ENCODE data around the gene PFN4. TPM values are rescaled to one million over a fixed set of nuclear protein-coding genes. Genes with fewer than 3 reads are reported as not detected.
A peak's percentile ranks its signal among the peaks of the same experiment; 100 is the strongest.

The PFN4 gene
- total and polyA plus RNA-seq, 9 of the 15 experiments (the other 6 are each of a cell fraction or from before 2014, with no cell fraction given): 0.07 to 0.54 (median 0.31) TPM; not detected in 2

DNA sequence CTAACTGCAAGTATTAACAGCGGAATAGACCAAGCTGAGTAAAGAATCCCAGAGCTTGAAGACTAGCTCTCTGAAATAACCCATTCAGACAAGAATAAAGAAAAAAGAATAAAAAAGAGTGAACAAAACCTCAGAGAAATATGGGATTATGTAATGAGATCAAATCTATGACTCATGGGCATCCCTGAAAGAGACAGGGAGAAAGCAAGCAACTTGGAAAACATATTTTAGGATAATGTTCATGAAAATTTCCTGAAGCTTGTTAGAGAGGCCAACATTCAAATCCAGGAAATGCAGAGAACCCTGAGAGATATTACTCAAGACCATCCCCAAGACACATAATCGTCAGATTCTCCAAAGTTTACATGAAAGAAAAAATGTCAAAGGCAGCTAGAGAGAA lies 17.3 kb downstream of the PFN4 start:
- Histone ChIP-seq H4K20me1 (replicated peaks; ENCODE audit: control insufficient read depth, insufficient read depth, low read length) (no peaks in the 10 kb centered on the region), H3K4me1 (replicated peaks in 1 of 2; ENCODE audit: control insufficient read depth in 2 of 2, insufficient read depth in 2 of 2, low read length in 2 of 2) (peaks cover 4 to 5% of the 10 kb centered on the region in 2 experiments; a peak in 3 of 5 replicates), H3K4me2 (ENCODE audit: insufficient read depth, low read length) (no peak overlapping the region), H3K9me3 (replicated peaks; ENCODE audit: control insufficient read depth, insufficient read depth, low read depth, low read length) (no peaks in the 10 kb centered on the region), H3K4me3 (no peak overlapping the region), H2AFZ (ENCODE audit: low read depth, low read length) (no peak overlapping the region), H3K79me2 (ENCODE audit: control insufficient read depth, insufficient read depth, low read length) (no peaks in the 10 kb centered on the region), H3K9me1 (ENCODE audit: control insufficient read depth, insufficient read depth, low read length) (no peaks in the 10 kb centered on the region), H3K27me3 (ENCODE audit: control insufficient read depth in 2 of 2, insufficient read depth in 2 of 2, low read length in 2 of 2) (peaks cover 0 to 6% of the 10 kb centered on the region in 2 experiments; a peak in 1 of 5 replicates), H3K36me3 (ENCODE audit: control insufficient read depth, insufficient read depth, low read length) (no peaks in the 10 kb centered on the region), H3K27ac (ENCODE audit: extremely low read depth, low read depth, low read length) (no peak overlapping the region), H3K9ac (ENCODE audit: insufficient read depth in 1 of 2, low read depth in 2 of 2, low read length in 2 of 2) (no peak overlapping the region)
- no peak for DNase-seq (ENCODE audit: extremely low read depth in 1 of 4, low spot score in 3 of 4)
- TF ChIP-seq, protein P1, sequence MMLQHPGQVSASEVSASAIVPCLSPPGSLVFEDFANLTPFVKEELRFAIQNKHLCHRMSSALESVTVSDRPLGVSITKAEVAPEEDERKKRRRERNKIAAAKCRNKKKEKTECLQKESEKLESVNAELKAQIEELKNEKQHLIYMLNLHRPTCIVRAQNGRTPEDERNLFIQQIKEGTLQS (IDR thresholded peaks at IDR 0.05): 0 out of 2 replicates have a peak, but pooled peaks have one; percentile 23
- TF ChIP-seq, protein P1 (CRISPR knock-in tag; conservative IDR thresholded peaks at IDR 0.05): no peak
- TF ChIP-seq EP400 (IDR thresholded peaks at IDR 0.05): no peak
- no peak for ATAC-seq
- no peak for FAIRE-seq
- CTCF ChIA-PET (ENCODE audit: low intra/inter-chr PET ratio): no interaction called here
- POLR2A ChIA-PET: interaction anchor here (0.6 kb wide), 1 partner anchor 931 kb away, joined by 3 read pairs; no protein-coding TSS in a partner anchor
- in situ Hi-C loops (cut with MboI) (no loop called here), intact Hi-C loops (cut with micrococcal nuclease) (no loop called here)
- WGBS (ENCODE audit: insufficient coverage, low coverage, missing lambda C conversion rate): 28% methylated on average over 2 of the region's 2 CpGs
- BruUV-seq (replicated peaks): no TSS peak

DNA sequence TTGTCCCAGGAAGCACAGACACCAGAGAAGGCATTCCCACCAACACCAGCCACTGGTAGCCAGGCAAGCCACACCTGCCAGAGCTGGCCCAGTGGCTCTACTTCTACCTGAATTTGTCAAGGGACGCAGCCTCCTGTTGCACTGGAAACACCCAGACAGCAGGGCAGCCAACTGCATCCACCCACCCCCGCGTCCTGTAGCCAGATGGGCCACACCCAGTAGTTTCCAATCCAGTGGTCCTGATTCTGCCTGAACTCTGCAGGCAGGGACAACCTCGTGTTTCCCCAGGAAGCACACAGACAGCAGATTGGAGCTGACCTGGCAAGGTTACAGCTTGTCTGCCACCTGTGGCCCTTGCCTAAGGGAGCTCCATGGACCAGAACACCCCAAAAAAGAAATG lies 18.2 kb downstream of the PFN4 start:
- Histone ChIP-seq H3K4me3 (no peak overlapping the region), H3K4me2 (ENCODE audit: insufficient read depth, low read length) (no peak overlapping the region), H3K36me3 (ENCODE audit: control insufficient read depth, insufficient read depth, low read length) (no peaks in the 10 kb centered on the region), H3K9me3 (replicated peaks; ENCODE audit: control insufficient read depth, insufficient read depth, low read depth, low read length) (no peaks in the 10 kb centered on the region), H3K9me1 (ENCODE audit: control insufficient read depth, insufficient read depth, low read length) (no peaks in the 10 kb centered on the region), H2AFZ (ENCODE audit: low read depth, low read length) (no peak overlapping the region), H4K20me1 (replicated peaks; ENCODE audit: control insufficient read depth, insufficient read depth, low read length) (no peaks in the 10 kb centered on the region), H3K27me3 (ENCODE audit: control insufficient read depth in 2 of 2, insufficient read depth in 2 of 2, low read length in 2 of 2) (peaks cover 0 to 6% of the 10 kb centered on the region in 2 experiments; a peak in 1 of 5 replicates), H3K79me2 (ENCODE audit: control insufficient read depth, insufficient read depth, low read length) (no peaks in the 10 kb centered on the region), H3K27ac (ENCODE audit: extremely low read depth, low read depth, low read length) (no peak overlapping the region), H3K9ac (ENCODE audit: insufficient read depth in 1 of 2, low read depth in 2 of 2, low read length in 2 of 2) (0 out of 4 replicates have a peak overlapping the region, but pooled peaks of 1 of the 2 experiments have one; percentile 35), H3K4me1 (replicated peaks in 1 of 2; ENCODE audit: control insufficient read depth in 2 of 2, insufficient read depth in 2 of 2, low read length in 2 of 2) (peaks cover 0 to 4% of the 10 kb centered on the region in 2 experiments; a peak in 2 of 5 replicates)
- BruUV-seq (replicated peaks): no TSS peak
- POLR2A ChIA-PET: interaction anchor here (0.6 kb wide), 1 partner anchor 1483 kb away, joined by 4 read pairs; no protein-coding TSS in a partner anchor
- DNase-seq (ENCODE audit: extremely low read depth in 1 of 4, low spot score in 3 of 4) (no peak), FAIRE-seq (no peak), ATAC-seq (peak; percentile 65)
- intact Hi-C loops (cut with micrococcal nuclease) (no loop called here), in situ Hi-C loops (cut with MboI) (no loop called here)
- WGBS (ENCODE audit: insufficient coverage, low coverage, missing lambda C conversion rate): 4% methylated on average over 4 of the region's 4 CpGs
- CTCF ChIA-PET (ENCODE audit: low intra/inter-chr PET ratio): no interaction called here
- TF ChIP-seq NONO (IDR thresholded peaks at IDR 0.05; ENCODE audit: low read depth in 2 of 2, low read length in 1 of 2) (no peak), NFIC (IDR thresholded peaks at IDR 0.05) (no peak), PHF8 (IDR thresholded peaks at IDR 0.05; ENCODE audit: borderline replicate concordance, low read length) (no peak), RAD51 (IDR thresholded peaks at IDR 0.05; ENCODE audit: borderline replicate concordance, low read depth) (no peak), HDGF (IDR thresholded peaks at IDR 0.05) (no peak), ADNP (tag; IDR thresholded peaks at IDR 0.05) (no peak), EP300 (IDR thresholded peaks at IDR 0.05; ENCODE audit: low read length) (no peak)
- TF ChIP-seq, protein P2, sequence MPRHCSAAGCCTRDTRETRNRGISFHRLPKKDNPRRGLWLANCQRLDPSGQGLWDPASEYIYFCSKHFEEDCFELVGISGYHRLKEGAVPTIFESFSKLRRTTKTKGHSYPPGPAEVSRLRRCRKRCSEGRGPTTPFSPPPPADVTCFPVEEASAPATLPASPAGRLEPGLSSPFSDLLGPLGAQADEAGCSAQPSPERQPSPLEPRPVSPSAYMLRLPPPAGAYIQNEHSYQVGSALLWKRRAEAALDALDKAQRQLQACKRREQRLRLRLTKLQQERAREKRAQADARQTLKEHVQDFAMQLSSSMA (CRISPR knock-in tag; IDR thresholded peaks at IDR 0.05): no peak
- TF ChIP-seq, protein P3, sequence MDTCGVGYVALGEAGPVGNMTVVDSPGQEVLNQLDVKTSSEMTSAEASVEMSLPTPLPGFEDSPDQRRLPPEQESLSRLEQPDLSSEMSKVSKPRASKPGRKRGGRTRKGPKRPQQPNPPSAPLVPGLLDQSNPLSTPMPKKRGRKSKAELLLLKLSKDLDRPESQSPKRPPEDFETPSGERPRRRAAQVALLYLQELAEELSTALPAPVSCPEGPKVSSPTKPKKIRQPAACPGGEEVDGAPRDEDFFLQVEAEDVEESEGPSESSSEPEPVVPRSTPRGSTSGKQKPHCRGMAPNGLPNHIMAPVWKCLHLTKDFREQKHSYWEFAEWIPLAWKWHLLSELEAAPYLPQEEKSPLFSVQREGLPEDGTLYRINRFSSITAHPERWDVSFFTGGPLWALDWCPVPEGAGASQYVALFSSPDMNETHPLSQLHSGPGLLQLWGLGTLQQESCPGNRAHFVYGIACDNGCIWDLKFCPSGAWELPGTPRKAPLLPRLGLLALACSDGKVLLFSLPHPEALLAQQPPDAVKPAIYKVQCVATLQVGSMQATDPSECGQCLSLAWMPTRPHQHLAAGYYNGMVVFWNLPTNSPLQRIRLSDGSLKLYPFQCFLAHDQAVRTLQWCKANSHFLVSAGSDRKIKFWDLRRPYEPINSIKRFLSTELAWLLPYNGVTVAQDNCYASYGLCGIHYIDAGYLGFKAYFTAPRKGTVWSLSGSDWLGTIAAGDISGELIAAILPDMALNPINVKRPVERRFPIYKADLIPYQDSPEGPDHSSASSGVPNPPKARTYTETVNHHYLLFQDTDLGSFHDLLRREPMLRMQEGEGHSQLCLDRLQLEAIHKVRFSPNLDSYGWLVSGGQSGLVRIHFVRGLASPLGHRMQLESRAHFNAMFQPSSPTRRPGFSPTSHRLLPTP (IDR thresholded peaks at IDR 0.05; ENCODE audit: borderline replicate concordance, extremely low read depth, insufficient read length): no peak
